NT2/D1 (cell line): ENCODE measurements around the gene DPM2.

Experiments used
- DNase-seq: peaks from one replicate; pipeline ENCODE4 v3.0.0-alpha.2; 2011; ENCODE audit warnings: low read depth, low spot score
- H3K27me3 ChIP-seq: 2 replicates; pipeline ENCODE4 v1.6.0; 2011; ENCODE audit warnings: mild to moderate bottlenecking; ENCODE audit not compliant: insufficient read length, insufficient read depth
- H3K36me3 ChIP-seq: 2 replicates; pipeline ENCODE4 v1.6.1; 2011; ENCODE audit warnings: mild to moderate bottlenecking, low read length, mixed read lengths; ENCODE audit not compliant: insufficient read depth, insufficient read length
- H3K4me1 ChIP-seq: 2 replicates; pipeline ENCODE4 v1.5.1; 2011; ENCODE audit not compliant: insufficient read depth, insufficient read length
- H3K4me3 ChIP-seq: 2 replicates; pipeline ENCODE4 v1.5.1; 2011; ENCODE audit warnings: low read depth; ENCODE audit not compliant: insufficient read length
- H3K9ac ChIP-seq: 2 replicates; pipeline ENCODE4 v1.6.0; 2011; ENCODE audit warnings: low read depth; ENCODE audit not compliant: insufficient read length
- H3K9me3 ChIP-seq: 2 replicates; pipeline ENCODE4 v1.5.1; 2011; ENCODE audit warnings: mild to moderate bottlenecking, low read length; ENCODE audit not compliant: insufficient read depth
- SUZ12 ChIP-seq: IDR thresholded peaks from 2 replicates; pipeline ENCODE4 v1.6.1; 2011; ENCODE audit not compliant: insufficient read length, insufficient read depth; ENCODE audit errors: extremely low read depth
- YY1 ChIP-seq: IDR thresholded peaks from 2 replicates; pipeline ENCODE4 v1.6.1; 2011; ENCODE audit not compliant: insufficient read length, insufficient read depth
- ZNF274 ChIP-seq: IDR thresholded peaks from 2 replicates; pipeline ENCODE4 v1.6.1; 2011; ENCODE audit warnings: mild to moderate bottlenecking, low read depth, low read length

DPM2 gene

DNA sequence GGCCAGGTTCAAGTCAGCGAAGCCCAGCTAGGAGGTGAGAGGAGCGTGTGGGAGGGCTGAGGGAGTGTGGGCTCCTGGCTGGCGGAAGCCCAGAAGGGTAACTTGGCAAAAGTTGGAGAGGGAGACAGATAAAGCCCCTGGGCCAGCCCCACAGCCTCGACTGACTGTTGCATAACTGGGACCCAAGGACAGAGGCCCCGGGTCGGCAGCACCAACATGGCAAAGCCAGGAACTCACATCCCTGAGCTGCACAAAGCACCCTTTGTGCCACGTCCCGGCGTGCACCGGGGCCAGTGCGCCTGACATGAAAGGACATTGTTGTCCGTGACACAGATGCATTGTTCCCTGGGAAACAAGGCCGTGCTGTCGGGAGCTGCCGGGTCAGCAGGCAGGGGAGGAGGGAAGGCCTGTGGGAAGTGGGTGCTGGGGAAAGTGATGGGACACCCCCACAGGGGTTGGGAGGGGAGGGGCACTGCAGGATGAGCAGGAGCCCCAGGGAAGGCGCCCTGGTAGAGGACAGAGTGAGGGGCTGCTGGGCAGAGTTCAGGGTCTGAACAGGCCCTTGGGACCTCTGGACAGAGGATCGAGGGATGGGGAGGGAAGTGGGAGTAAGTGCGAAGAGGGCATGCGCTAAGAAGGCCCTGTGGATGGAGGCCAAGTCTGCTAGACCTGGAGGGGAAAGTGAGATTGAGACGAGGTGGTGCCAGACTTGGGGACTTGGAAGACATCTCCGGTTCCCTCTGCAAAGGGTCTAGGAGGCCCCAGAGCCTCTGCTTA is 13.0 kb upstream of the DPM2 start:
- Histone ChIP-seq H3K27me3 (no peaks in the 10 kb centered on the region), H3K4me3 (no peak overlapping the region), H3K9ac (no peak overlapping the region)

DNA sequence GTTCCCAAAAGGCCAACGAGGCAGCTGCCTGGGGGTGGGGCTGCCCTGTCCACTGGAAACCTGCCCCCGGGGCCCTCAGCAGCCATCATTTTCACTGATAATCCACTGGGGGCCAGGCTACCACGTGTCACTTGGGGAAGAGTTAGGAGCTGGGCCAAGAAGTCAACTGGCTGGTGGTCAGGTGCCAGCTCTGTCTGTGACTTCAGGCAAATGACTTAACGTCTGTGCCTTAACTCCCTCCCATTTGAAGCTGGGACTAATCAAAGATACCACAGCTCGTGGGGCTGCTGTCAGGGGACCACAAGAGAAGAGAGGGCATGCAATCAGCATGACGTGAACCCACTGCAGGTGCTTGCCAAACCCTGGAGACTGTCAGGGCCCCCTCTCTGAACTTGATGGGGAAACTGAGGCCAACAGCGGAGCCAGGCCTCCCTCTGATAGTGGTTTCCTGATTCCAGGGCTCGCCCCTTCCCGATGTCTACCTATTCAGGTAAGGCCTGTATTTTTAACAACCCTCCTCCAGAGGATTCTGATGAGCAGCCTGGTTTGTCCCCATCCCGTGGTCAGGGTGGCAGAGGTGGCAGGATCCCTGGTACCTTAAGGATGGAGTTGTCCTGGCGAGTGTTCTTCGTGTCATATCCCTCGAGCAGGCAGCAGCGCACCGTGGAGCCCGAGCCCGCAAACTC is 12.3 kb upstream of the DPM2 start:
- Histone ChIP-seq H3K9ac (no peak overlapping the region), H3K9me3 (no peaks in the 10 kb centered on the region), H3K4me3 (no peak overlapping the region), H3K36me3 (peaks cover 61% of the 10 kb centered on the region), H3K27me3 (no peaks in the 10 kb centered on the region), H3K4me1 (peaks cover 23% of the 10 kb centered on the region)
- TF ChIP-seq ZNF274 (no peak), YY1 (no peak), SUZ12 (no peak)
- DNase-seq: no peak

More for the DNA sequence above, 13.0 kb upstream of the DPM2 start:
- DNase-seq: no peak
- H3K4me1 ChIP-seq: peaks cover 29% of the 10 kb centered on the region
- no peaks in the 10 kb centered on the region for H3K9me3 ChIP-seq
- H3K36me3 ChIP-seq: peaks cover 53% of the 10 kb centered on the region
- TF ChIP-seq SUZ12 (no peak), YY1 (no peak), ZNF274 (no peak)

DNA sequence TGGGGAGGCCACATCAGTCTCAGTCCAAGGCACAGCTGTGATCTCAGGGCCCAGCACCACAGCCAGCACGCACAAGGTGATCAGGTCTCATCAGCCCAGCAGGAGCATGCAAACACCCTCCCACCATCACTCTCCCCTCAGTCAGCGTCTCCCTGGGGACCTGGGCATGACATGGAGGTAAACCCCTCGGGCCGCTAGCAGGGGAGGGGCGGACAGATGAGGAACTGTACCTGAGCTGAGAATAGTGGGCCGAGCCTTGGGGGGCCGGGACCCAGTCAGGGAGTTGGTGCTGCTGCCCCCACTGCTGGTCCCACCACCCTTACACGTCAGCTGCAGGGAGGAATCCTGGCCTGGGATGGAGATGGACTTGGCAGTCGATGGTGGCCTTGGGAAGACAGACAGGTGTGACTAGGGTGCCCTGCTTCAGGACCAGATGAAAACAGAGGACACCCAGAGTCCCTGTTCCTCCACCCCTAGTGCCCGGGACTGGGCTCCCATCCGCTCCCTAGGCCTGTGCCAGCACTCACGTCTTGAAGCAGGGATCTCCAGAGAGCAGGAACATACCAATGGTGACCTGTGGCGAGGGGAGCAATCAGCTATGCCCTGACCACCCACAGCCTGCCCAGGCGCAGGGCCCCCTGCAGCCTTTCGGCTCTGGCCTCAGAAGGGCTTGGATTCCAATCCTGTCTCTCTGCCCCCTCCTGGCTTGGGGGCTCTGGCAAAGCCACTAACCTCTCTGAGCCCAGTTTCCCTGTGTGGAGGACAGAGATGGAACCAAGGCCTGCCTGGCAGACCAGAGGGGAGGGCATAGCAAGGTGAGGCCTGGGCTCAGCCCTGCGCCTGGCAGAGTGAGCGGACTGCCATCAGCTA is 10.4 kb upstream of the DPM2 start:
- H3K27me3 ChIP-seq: no peaks in the 10 kb centered on the region
- TF ChIP-seq SUZ12: no peak
- TF ChIP-seq ZNF274: no peak
- TF ChIP-seq YY1: no peak
- peaks cover 69% of the 10 kb centered on the region for H3K36me3 ChIP-seq
- H3K4me1 ChIP-seq: peaks cover 10% of the 10 kb centered on the region
- H3K4me3 ChIP-seq: no peak overlapping the region
- no peak for DNase-seq
- no peaks in the 10 kb centered on the region for H3K9me3 ChIP-seq
- H3K9ac ChIP-seq: peak overlapping the region; percentile 46

DNA sequence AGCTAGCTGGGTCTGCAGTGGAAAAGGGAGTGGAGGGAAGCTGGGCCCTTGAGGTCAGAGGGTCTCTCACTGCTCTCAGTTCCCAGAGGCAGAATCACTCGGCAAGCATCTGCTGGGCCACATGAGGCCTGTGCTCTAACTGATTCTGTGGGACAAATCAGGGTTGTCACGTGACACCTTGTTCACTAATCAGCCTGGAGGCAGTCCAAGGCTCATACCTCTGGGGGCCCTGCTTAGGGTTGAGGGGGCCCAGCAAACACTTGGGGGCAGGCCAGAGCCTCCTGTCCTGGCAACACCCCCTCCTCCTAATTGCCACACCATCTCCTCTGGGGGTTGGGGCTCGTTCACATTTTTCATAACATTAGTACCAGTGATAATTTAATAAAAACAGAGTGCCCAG is 9.1 kb upstream of the DPM2 start:
- Histone ChIP-seq H3K27me3 (no peaks in the 10 kb centered on the region), H3K4me3 (no peak overlapping the region), H3K9ac (no peak overlapping the region), H3K9me3 (no peaks in the 10 kb centered on the region), H3K4me1 (peaks cover 13% of the 10 kb centered on the region), H3K36me3 (peaks cover 78% of the 10 kb centered on the region)
- no peak for TF ChIP-seq SUZ12
- no peak for TF ChIP-seq YY1
- TF ChIP-seq ZNF274: no peak
- DNase-seq: no peak

DNA sequence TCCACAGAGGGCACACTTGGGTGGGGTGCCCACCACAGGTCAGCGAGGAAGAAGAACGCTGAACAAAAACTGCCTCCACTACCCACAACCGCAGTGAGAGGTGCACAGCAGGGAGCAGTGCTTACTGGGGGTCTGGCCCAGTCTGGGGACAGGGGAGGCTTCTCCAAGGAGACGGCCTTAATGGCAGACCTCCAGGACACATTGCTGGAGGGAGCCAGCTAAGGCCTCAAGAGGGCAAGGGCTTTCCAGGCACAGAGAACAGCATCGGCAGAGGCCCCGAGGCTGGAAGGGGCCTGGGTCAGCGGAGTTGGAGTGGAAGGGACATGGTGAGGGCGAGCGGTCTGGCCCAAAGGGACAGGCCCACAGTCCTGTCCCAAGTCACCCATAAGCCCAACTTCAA is 8.3 kb upstream of the DPM2 start:
- Histone ChIP-seq H3K4me1 (peaks cover 13% of the 10 kb centered on the region), H3K4me3 (no peak overlapping the region), H3K9ac (no peak overlapping the region)

DNA sequence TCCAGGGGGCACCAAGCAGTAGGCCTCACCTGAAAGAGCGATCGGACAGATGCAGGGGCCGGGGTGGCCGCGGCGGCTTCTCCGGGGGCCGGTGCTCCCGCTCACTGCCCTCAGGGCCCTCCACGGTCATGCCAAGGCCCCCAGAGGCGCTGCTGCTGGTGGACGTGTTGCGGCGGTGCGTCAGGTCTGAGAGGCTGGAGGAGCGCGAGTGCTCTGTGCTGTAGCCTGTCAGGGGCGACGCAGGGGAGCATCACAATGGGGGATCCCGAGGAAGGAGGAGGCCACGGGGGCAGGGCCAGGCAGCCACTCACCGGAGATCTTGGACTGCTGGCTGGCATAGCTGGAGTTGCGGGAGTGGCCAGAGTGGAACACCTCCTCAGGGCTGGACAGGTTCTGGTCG is 7.7 kb upstream of the DPM2 start:
- peaks cover 76% of the 10 kb centered on the region for H3K36me3 ChIP-seq
- H3K4me1 ChIP-seq: peaks cover 12% of the 10 kb centered on the region

More for the DNA sequence above, 8.3 kb upstream of the DPM2 start:
- no peak for TF ChIP-seq YY1
- TF ChIP-seq SUZ12: no peak
- TF ChIP-seq ZNF274: no peak
- no peak for DNase-seq
- Histone ChIP-seq H3K27me3 (no peaks in the 10 kb centered on the region), H3K9me3 (no peaks in the 10 kb centered on the region), H3K36me3 (peaks cover 80% of the 10 kb centered on the region)

DNA sequence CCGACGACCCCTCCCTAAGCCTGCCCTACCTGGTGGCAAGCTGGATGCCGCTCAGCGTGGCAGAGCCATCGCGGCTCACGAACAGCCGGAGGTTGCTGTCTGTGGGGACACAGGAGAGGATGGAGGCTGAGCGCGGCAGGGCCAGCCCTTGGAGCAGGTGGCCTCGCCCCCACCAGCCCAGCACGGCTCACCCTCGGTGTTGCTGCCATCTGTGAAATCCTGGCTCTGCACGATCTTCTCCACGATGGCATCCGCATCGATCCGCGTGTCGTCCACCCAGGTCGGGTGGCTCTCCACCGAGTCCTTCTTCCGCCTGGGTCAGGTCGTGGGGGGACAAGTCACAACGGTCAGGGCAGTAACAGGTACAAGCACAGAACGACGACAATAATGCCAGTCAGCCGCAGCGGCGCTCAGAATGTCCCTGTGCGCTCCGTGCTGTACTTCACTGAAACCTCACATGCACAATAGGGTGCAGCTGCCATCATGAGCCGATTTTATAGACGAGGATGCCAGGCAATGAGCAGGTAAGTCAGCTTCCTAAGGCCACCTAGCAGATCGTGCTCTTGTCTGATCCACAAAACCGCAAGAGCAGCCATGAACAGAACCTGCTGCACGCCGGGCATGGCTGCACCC is 7.0 kb upstream of the DPM2 start:
- TF ChIP-seq ZNF274 (no peak), YY1 (no peak), SUZ12 (no peak)
- Histone ChIP-seq H3K4me3 (no peak overlapping the region), H3K4me1 (peaks cover 10% of the 10 kb centered on the region), H3K27me3 (no peaks in the 10 kb centered on the region), H3K9ac (no peak overlapping the region), H3K36me3 (peaks cover 76% of the 10 kb centered on the region), H3K9me3 (no peaks in the 10 kb centered on the region)
- no peak for DNase-seq

More for the DNA sequence above, 7.7 kb upstream of the DPM2 start:
- no peaks in the 10 kb centered on the region for H3K9me3 ChIP-seq
- peak overlapping the region; percentile 5 for H3K9ac ChIP-seq
- no peak for TF ChIP-seq SUZ12
- no peak for TF ChIP-seq ZNF274
- no peak for TF ChIP-seq YY1
- no peak for DNase-seq
- no peak overlapping the region for H3K4me3 ChIP-seq
- H3K27me3 ChIP-seq: no peaks in the 10 kb centered on the region
